A375 (cell line): ENCODE measurements around the gene GUSB. TPM values are rescaled to one million over a fixed set of nuclear protein-coding genes. Genes with fewer than 3 reads are reported as not detected.

ENCODE experiments used
- small RNA-seq: library from RNA; depleted of rRNA; stranded (forward); fragments of <200 nt; gene quantifications from one replicate; pipeline ENCODE3, GENCODE V24; 2014
- total RNA-seq: library from RNA; depleted of rRNA; stranded (reverse); fragments of >200 nt; shearing (Covaris generic); gene quantifications from 2 replicates; pipeline ENCODE4 v1.2.3, GENCODE V29; 2014; rRNA removed

GUSB gene
- total RNA-seq: 50.0 and 50.5 TPM in 2 replicates

GRCh38 chr7:65981965-65982792, at the start of gene GUSB:
Gene GUSB, minus strand, starts transcription at chr7:65982213. Its CDS starts 30 bp downstream, at chr7:65982183.

Small RNA genes within 50 kb of the gene (small RNA-seq; reads per million reads assigned to genes)
- not detected for gene AC073261.1

Other genes with a start within 250 kb of the GUSB start
- 6.6 and 6.9 TPM in 2 replicates for gene VKORC1L1, start 109.1 kb downstream of the GUSB start, total RNA-seq
- 36.3 and 43.8 TPM in 2 replicates for gene ASL, start 93.6 kb upstream of the GUSB start, total RNA-seq
- gene CRCP, start 132.6 kb upstream of the GUSB start, total RNA-seq: 34.2 and 42.9 TPM in 2 replicates
- gene TPST1, start 223.1 kb upstream of the GUSB start, total RNA-seq: 24.7 and 25.4 TPM in 2 replicates